HG02642 (cell line): ENCODE measurements around the gene PNP.
"Not testable (repeated sequence)": the region's sequence is repeated elsewhere in the genome, so short reads cannot be mapped to it uniquely, and the experiment has no call there.

Experiments used
- ATAC-seq: cut with Tn5 transposase; IDR thresholded peaks from one replicate; pipeline ENCODE4 v1.9.1; 2021; ENCODE audit warnings: mild to moderate bottlenecking; ENCODE audit not compliant: unreplicated experiment, poor library complexity

Gene PNP

GRCh38 chr14:20487396-20487725 is 18.2 kb downstream of the PNP start:
- ATAC-seq: no peak

- ATAC-seq: peak; percentile 32
Observed at GRCh38 chr14:20489093-20489994, 20.1 kb downstream of the PNP start.

GRCh38 chr14:20490563-20490962 is 21.4 kb downstream of the PNP start:
- no peak for ATAC-seq

- ATAC-seq: no peak
Observed at GRCh38 chr14:20492486-20492885, 23.3 kb downstream of the PNP start.

- no peak for ATAC-seq
Observed at GRCh38 chr14:20493634-20494033, 24.4 kb downstream of the PNP start.

GRCh38 chr14:20494935-20495766 is 25.9 kb downstream of the PNP start:
- ATAC-seq: no peak

- no peak for ATAC-seq
Observed at GRCh38 chr14:20498622-20499021, 29.4 kb downstream of the PNP start.

GRCh38 chr14:20499108-20499507 is 29.9 kb downstream of the PNP start:
- no peak for ATAC-seq

- ATAC-seq: no peak
Observed at GRCh38 chr14:20499881-20500280, 30.7 kb downstream of the PNP start.

GRCh38 chr14:20501346-20501745 is 32.1 kb downstream of the PNP start:
- ATAC-seq: no peak

GRCh38 chr14:20503898-20504297 is 34.7 kb downstream of the PNP start:
- ATAC-seq: no peak

- ATAC-seq: not testable (repeated sequence)
Observed at GRCh38 chr14:20506276-20506675, 37.1 kb downstream of the PNP start.

GRCh38 chr14:20506752-20507151 is 37.5 kb downstream of the PNP start:
- ATAC-seq: not testable (repeated sequence)

- not testable (repeated sequence) for ATAC-seq
Observed at GRCh38 chr14:20507537-20507936, 38.3 kb downstream of the PNP start.

GRCh38 chr14:20508367-20508766 is 39.2 kb downstream of the PNP start:
- no peak for ATAC-seq

GRCh38 chr14:20512177-20512905 is 43.1 kb downstream of the PNP start:
- ATAC-seq: no peak

GRCh38 chr14:20515846-20516245 is 46.6 kb downstream of the PNP start:
- ATAC-seq: no peak

GRCh38 chr14:20516921-20517320 is 47.7 kb downstream of the PNP start:
- ATAC-seq: no peak

GRCh38 chr14:20522332-20522731 is 53.1 kb downstream of the PNP start:
- no peak for ATAC-seq

GRCh38 chr14:20524027-20524426 is 54.8 kb downstream of the PNP start:
- no peak for ATAC-seq
